AG09309 (cell line): ENCODE results near the gene NRROS.
A peak's percentile ranks its signal among the peaks of the same experiment; 100 is the strongest.

Experiments
- DNase-seq: peaks from one replicate; pipeline ENCODE4 v3.0.0-alpha.2; 2010; ENCODE audit warnings: low read depth
- H3K4me3 ChIP-seq: 2 replicates; pipeline ENCODE4 v1.5.1; 2011; ENCODE audit warnings: mild to moderate bottlenecking, low read depth, low read length, moderate library complexity; ENCODE audit not compliant: control insufficient read depth
- TF ChIP-seq, protein P1 (sequence below): IDR thresholded peaks from 2 replicates; pipeline ENCODE4 v1.5.1; 2011; ENCODE audit warnings: mild to moderate bottlenecking, low read depth, low read length, inconsistent platforms; ENCODE audit not compliant: insufficient read depth, control insufficient read depth; ENCODE audit errors: missing control alignments

The NRROS gene

GRCh38 chr3:196645897-196646665 lies 6.6 kb downstream of the NRROS start:
- TF ChIP-seq, protein P1, sequence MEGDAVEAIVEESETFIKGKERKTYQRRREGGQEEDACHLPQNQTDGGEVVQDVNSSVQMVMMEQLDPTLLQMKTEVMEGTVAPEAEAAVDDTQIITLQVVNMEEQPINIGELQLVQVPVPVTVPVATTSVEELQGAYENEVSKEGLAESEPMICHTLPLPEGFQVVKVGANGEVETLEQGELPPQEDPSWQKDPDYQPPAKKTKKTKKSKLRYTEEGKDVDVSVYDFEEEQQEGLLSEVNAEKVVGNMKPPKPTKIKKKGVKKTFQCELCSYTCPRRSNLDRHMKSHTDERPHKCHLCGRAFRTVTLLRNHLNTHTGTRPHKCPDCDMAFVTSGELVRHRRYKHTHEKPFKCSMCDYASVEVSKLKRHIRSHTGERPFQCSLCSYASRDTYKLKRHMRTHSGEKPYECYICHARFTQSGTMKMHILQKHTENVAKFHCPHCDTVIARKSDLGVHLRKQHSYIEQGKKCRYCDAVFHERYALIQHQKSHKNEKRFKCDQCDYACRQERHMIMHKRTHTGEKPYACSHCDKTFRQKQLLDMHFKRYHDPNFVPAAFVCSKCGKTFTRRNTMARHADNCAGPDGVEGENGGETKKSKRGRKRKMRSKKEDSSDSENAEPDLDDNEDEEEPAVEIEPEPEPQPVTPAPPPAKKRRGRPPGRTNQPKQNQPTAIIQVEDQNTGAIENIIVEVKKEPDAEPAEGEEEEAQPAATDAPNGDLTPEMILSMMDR = no peak
- DNase-seq = no peak

GRCh38 chr3:196646666-196647216 lies 7.2 kb downstream of the NRROS start:
- no peak overlapping the region for H3K4me3 ChIP-seq
- no peak for DNase-seq
- TF ChIP-seq, protein P1 = no peak

More at GRCh38 chr3:196645897-196646665, 6.6 kb downstream of the NRROS start:
- no peak overlapping the region for H3K4me3 ChIP-seq

DNA sequence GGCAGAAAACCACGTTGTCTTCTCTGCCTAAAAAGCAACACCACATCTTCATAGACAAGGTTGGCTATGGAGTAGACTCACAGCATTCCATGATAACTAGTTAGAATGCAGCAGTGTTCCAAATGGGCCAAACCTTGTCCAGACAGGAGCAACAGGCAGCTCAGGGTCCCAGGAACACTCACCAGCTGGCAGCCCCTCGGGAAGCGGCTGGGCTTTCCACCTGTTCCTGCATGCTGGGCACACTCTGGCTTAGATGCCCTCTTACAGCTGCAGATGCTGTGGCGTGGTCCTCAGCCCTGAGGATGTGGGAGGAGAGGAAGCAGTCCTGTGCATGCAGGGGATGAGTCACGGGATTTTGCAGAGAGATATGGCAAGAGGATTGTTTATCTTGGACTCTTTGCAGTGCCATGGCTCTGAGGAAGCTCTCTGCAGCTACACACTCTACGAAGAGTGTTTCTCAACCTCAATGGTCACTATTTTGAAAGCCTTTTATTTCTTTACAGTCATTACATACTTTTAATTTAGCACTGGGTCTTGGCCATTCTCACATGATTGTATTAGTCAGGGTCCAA lies 11.3 kb downstream of the NRROS start:
- DNase-seq = peak; percentile 94
- H3K4me3 ChIP-seq = no peak overlapping the region
- TF ChIP-seq, protein P1 = no peak

DNA sequence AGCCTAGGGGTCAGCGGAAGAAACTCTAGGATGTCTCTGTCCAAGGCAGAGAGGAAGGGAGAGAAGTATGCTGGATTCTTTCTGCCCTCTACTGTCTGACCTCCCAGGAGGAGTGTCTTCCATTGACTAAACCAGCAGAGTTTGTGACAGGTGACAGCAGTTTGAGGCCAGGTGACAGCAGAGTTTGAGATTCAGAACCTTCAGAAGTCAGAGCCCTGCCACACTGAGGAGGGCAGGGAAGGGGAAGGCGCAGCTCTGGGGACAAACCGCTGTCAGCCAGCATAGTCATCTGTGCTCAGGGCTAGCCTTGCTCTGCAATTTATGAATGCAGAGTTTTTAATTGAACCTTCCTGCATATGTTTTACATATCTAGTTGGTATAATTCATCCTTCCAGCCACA lies 12.3 kb downstream of the NRROS start:
- no peak for DNase-seq
- TF ChIP-seq, protein P1 = no peak
- H3K4me3 ChIP-seq = no peak overlapping the region

- H3K4me3 ChIP-seq = no peak overlapping the region
- TF ChIP-seq, protein P1 = no peak
- no peak for DNase-seq
These were observed 13.7 kb downstream of the NRROS start for GRCh38 chr3:196652961-196653795.

DNA sequence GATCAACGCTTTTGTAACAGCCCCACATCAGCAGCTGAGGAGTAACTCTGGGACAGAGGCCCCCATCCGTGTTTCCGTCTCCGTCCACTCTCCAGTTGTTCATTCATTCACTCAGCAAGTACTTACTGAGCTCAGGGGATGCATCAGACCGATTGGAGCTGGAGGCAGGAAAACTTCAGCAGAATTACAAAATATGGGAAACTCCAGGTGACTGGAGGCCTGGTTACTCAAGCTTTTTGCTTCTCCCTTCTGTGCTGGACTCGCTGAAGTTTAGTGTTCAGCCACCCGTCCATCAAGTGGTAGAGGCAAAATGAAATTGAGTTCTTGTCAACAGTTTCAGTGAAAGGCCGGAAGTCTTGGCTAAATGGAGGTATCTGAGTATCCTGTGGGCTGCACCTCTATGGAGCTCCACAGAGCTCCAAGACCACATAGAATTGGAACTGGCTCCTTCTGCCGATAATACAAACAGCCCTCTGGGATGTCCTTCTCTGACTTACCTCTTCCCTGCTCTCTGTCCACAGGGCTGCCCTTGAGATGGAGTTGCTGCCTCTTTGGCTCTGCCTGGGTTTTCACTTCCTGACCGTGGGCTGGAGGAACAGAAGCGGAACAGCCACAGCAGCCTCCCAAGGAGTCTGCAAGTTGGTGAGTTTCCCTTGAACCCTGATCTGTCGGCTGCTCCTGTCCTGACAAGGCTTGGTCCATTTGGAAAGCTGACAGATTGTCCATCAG lies 14.7 kb downstream of the NRROS start:
- no peak for DNase-seq
- TF ChIP-seq, protein P1 = no peak
- H3K4me3 ChIP-seq = no peak overlapping the region
